HG03565 (cell line): ENCODE data around the gene MRTFA.
A peak's percentile ranks its signal among the peaks of the same experiment; 100 is the strongest.

Experiments used
- ATAC-seq: cut with Tn5 transposase; IDR thresholded peaks from one replicate; pipeline ENCODE4 v1.9.1; 2021; ENCODE audit warnings: mild to moderate bottlenecking, moderate library complexity; ENCODE audit not compliant: unreplicated experiment

Gene MRTFA

DNA sequence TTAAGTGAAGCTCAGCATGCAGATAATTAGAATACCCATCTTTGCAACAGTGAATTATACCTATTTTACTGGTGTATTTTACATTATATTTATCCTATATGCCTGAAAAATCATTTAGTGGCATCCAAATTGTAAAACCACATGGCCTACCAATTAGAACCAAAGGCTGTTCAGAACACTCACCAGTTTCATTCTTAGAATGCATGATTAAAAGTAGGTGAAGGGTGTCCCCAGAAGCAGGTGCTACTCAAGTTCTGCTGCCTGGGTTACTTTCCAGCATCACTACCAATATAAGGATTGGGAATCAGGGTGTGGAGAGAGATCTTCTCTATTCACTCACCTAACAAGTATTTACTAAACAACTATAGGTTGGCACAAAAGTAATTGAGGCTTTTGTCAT is 162.8 kb downstream of the MRTFA start:
- no peak for ATAC-seq

DNA sequence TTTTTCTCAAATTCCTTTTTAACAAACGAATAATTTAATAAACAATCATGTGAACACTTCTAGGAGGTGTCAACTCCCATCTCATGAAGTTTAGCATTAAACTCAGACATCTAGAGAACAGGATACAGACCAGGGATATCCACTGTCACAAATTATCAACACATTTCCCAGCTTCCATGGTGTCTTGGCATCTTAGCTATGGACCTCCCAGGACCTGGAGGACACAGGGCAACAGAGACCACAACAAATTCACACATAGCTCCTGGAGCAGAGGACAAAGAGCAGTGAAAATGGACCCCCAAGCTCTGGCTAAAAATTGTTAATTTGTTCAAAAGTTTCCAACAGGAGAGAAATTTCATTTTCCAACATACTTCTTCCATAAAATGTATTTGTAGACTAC is 163.9 kb downstream of the MRTFA start:
- no peak for ATAC-seq

DNA sequence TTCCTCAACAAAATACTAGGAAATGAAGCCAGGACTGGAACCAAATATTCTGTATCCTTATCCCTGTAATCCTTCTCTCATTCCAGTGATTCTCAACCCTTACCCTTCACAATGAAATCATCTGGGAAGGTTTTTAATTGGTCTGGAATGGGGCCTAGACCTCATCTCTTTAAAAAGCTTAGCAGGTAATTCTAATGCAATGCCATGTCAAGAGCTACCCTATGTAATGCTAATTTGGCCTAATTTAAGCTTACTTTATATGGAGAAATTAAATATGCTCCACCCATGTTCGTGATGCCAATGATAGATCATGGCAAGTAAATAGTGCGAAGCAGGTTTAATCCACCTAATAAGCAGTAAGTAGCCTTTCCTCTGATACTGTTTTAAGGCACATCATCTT is 164.5 kb downstream of the MRTFA start:
- ATAC-seq = no peak

- ATAC-seq = no peak
Observed at GRCh38 chr22:40469181-40469580, 167.3 kb downstream of the MRTFA start.

DNA sequence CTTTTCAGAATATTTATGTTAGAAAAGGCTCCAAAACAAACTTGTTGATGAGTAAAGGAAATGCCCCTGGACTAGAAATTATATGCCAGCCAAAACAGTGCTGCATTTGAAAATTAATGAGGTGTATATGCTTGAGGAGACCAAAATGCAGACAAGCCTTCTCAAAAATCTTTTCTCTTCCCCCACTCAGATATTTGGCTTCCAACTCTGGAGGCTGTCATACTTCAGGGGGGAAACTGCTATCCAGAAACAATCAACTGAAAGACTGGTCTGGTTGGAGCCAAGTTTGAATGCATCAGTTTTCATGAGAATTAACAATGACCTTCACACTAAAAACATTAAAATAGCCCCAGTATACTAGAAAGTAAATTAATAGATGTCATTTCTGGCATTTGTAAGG is 167.9 kb downstream of the MRTFA start:
- ATAC-seq = no peak

GRCh38 chr22:40466976-40467375 is 169.5 kb downstream of the MRTFA start:
- ATAC-seq = no peak

DNA sequence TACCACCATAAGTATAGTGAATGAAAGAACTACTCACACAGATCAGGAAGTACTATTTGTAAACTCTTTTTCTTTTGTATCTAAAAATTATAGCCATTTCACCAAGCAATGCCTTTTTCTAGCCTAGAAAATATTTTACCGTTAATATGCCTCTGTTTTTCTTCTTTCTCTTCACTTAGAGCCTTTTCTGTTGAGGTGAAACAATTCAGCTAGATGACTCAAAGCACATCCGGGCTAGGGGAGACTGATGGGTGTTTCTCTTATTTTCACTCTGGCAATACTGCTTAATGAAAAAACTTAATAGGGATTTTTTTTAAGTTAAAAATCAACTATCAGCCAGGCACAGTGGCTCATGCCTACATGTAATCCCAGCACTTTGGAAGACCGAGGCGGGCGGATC is 172.8 kb downstream of the MRTFA start:
- ATAC-seq = no peak

DNA sequence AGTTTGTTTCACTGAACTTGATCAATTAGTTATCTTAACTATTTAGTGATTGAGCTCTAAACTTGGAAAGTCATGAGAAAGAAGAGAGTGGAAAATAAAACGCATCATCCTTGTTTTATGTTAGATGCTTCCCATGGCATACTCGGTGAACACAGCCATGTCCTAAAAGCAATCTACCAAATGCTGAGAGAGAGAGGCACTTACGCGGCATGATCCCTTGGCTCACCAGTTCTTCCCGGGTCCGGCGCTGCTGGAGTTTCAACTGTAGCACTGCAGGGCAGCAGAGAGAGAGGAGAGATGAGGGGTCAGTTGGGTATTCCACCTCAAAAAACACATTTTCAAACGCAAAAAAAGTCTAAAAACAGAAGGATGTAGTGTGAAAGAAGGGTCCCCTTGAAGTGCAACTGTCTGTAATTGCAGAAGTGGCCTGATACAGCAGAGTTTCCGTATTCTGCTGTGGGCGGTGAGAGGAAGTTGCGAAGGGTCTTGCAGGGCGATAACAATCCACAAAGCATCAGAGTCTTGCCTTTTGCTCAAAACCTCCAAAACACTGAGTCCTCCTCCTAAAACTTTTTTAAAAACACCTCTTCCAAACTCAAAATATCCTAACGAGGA is 173.4 kb downstream of the MRTFA start:
- ATAC-seq = no peak

DNA sequence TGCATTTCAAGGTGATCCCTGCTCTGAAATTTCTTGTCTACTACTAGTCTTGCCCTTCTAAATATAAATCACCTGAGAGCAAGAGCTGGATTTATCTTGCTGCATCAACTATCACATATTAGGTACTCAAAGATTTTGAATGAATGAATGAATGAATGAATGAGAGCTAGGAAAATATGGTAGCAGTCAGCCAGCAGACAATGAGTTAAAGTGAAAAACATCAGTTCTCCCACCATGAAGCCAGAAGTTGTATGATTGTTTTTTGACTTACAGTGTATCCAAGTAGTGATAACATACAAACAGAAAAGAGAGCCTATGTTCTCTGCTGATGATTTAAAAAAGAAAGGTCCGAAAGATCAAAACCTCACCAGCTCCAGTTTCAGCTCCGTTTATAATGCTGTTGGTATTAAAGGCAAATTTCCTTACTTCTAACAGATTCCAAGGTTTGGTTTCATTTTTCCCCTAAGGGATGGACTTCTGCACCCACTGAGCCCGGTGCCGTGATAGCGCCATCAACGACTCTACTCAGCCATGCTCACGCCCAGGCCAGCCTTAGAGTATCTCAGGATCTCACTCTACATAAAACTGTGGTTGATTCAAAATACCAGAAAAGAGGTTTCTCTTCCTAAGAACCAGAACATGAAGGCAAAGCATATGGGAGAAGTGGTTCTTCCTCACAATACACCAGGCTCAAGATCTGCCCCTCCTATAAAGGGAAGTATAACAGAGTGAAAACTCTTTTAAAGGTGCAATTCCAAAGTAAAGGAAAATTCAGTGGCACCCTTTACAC is 174.1 kb downstream of the MRTFA start:
- no peak for ATAC-seq

DNA sequence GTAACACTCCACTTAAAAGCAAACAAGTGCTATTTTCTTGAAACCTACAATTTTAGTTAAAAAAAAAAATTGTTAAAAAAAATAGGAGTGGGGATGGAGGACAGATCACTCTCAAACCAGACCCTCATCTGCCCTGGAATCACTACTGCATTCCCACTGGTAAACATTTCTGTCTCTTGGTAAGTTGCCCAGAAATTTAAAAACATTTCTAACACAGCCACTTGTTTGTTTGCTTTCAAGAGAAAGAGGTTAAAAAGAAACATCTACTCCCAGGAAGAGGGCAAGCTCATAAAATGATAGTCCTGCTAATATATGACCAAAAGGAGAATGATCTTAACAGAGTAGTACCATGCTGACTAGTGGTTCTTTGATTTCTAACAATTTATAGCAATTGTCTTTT is 182.8 kb downstream of the MRTFA start:
- no peak for ATAC-seq

GRCh38 chr22:40452730-40453487 is 183.6 kb downstream of the MRTFA start:
- ATAC-seq = no peak

DNA sequence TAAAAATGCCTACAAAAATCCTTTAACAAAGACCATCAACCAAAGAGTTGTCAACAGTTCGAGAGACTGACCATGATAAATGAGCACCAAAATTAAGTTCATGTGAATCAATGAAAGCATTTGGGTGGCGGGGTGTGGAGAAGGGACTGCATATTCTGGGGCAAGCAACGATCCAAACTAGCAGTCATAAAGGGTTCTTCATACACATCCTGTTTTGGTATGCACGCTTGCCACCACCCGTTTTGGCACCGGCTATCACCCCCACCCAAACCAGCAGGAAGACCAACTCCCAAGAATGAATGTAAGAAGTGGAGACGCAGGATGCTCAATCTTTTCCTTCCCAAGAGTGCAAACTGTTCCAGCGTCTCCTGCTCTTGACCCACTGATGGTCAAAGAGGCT is 185.3 kb downstream of the MRTFA start:
- no peak for ATAC-seq

- ATAC-seq = no peak
Observed at GRCh38 chr22:40450616-40451015, 185.9 kb downstream of the MRTFA start.

GRCh38 chr22:40449676-40450035 is 186.9 kb downstream of the MRTFA start:
- ATAC-seq = no peak

- no peak for ATAC-seq
Observed at GRCh38 chr22:40446203-40446602, 190.3 kb downstream of the MRTFA start.

DNA sequence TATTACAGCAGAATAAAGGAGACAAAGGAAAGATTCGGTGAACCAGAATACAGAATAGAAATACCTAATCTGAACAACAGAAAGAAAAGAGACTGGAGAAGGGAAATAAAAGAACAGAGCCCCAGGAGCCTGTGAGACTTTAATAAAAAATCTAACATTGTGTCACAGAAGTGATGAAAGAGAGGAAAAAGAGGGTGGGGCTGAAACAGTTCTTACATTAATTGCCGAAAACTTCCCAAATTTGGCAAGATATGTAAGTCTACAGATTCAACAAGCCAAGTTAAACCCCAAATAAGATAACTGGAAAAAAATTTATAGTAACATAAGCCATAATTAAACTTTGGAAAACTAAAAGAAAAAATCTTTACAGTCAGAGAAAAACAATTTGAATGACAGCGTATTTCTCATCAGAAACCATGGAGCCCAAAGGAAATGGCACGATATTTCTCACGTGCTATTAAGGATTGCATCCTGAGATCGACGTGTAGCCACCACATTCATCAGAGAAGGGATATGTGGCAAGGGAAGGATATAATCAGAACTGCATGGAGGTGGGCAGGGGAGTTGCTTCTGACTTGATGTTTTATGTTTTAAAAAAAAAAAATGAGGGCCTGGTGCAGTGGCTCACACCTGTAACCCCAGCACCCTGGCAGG is 192.2 kb downstream of the MRTFA start:
- no peak for ATAC-seq

- no peak for ATAC-seq
Observed at GRCh38 chr22:40443732-40444131, 192.8 kb downstream of the MRTFA start.

GRCh38 chr22:40441761-40442390 is 194.6 kb downstream of the MRTFA start:
- no peak for ATAC-seq

GRCh38 chr22:40436505-40437431 is 199.8 kb downstream of the MRTFA start:
- peak; percentile 44 for ATAC-seq

GRCh38 chr22:40434745-40435144 is 201.8 kb downstream of the MRTFA start:
- ATAC-seq = no peak
